ENCODE results near the gene RHOB. TPM values are rescaled to one million over a fixed set of nuclear protein-coding genes. Genes with fewer than 3 reads are reported as not detected.

The RHOB gene
- total and polyA plus RNA-seq, 2 of the 13 experiments (the other 11 are each of a cell fraction or from before 2014, with no cell fraction given): 192 to 268 TPM

DNA sequence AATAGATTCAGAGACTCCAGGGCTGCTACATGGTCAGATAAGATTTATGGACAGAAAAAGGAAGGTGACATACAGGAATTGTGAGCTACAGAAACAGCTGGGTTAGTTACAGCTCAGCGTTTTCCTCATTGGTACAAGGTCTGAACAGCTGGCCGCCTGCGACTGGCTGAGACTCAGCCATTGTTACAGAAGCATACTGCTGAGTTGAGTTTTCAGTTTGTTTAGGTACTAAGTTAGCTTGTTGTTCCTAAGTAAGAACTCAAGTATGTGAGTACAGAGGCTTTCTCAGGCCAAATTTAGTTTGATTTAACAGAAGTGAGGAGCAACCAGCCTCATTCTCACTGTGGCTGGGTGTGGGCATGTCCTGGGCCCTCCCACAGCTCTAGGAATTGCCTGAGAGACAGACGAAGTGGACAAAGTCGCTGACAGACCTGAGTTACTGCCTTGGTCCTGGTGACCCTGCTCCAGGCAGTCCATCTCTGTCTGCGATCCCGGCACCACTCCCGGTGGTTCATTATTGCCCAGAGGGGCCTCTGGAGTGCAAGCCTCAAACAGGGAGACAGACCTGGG lies 27.8 kb upstream of the RHOB start (continued):
- TF ChIP-seq ZBTB42 (CRISPR knock-in tag; IDR thresholded peaks at IDR 0.05) (peak; percentile 71; the same call in 1 of the 2 replicates), AGO1 (IDR thresholded peaks at IDR 0.05; ENCODE audit: low read depth, low read length, poor library complexity, severe bottlenecking) (no peak), ZNF10 (CRISPR knock-in tag; IDR thresholded peaks at IDR 0.05; ENCODE audit: borderline replicate concordance, low read depth) (no peak), MBD4 (IDR thresholded peaks at IDR 0.05; ENCODE audit: borderline replicate concordance, low read length) (no peak), ZNF329 (CRISPR knock-in tag; IDR thresholded peaks at IDR 0.05; ENCODE audit: low read depth) (no peak), NBN (conservative IDR thresholded peaks at IDR 0.05) (no peak), HIVEP1 (CRISPR knock-in tag; IDR thresholded peaks at IDR 0.05) (peak; percentile 48; the same call in 1 of the 2 replicates), HNF4A (CRISPR knock-in tag; IDR thresholded peaks at IDR 0.05) (peak; percentile 81), ZNF12 (CRISPR knock-in tag; IDR thresholded peaks at IDR 0.05) (no peak; the same call in 1 of the 2 replicates), NCOA1 (CRISPR knock-in tag; IDR thresholded peaks at IDR 0.05) (no peak), ZNF383 (CRISPR knock-in tag; IDR thresholded peaks at IDR 0.05; ENCODE audit: borderline replicate concordance) (no peak), NCOA5 (CRISPR knock-in tag; IDR thresholded peaks at IDR 0.05) (no peak), HOXA7 (CRISPR knock-in tag; IDR thresholded peaks at IDR 0.05) (no peak), ZNF773 (CRISPR knock-in tag; IDR thresholded peaks at IDR 0.05; ENCODE audit: borderline replicate concordance) (no peak)
- TF ChIP-seq, protein P1, sequence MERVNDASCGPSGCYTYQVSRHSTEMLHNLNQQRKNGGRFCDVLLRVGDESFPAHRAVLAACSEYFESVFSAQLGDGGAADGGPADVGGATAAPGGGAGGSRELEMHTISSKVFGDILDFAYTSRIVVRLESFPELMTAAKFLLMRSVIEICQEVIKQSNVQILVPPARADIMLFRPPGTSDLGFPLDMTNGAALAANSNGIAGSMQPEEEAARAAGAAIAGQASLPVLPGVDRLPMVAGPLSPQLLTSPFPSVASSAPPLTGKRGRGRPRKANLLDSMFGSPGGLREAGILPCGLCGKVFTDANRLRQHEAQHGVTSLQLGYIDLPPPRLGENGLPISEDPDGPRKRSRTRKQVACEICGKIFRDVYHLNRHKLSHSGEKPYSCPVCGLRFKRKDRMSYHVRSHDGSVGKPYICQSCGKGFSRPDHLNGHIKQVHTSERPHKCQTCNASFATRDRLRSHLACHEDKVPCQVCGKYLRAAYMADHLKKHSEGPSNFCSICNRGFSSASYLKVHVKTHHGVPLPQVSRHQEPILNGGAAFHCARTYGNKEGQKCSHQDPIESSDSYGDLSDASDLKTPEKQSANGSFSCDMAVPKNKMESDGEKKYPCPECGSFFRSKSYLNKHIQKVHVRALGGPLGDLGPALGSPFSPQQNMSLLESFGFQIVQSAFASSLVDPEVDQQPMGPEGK (CRISPR knock-in tag; IDR thresholded peaks at IDR 0.05): no peak
- TF ChIP-seq, protein P2, sequence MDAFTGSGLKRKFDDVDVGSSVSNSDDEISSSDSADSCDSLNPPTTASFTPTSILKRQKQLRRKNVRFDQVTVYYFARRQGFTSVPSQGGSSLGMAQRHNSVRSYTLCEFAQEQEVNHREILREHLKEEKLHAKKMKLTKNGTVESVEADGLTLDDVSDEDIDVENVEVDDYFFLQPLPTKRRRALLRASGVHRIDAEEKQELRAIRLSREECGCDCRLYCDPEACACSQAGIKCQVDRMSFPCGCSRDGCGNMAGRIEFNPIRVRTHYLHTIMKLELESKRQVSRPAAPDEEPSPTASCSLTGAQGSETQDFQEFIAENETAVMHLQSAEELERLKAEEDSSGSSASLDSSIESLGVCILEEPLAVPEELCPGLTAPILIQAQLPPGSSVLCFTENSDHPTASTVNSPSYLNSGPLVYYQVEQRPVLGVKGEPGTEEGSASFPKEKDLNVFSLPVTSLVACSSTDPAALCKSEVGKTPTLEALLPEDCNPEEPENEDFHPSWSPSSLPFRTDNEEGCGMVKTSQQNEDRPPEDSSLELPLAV (CRISPR knock-in tag; conservative IDR thresholded peaks at IDR 0.05; ENCODE audit: low read depth): no peak
- TF ChIP-seq, protein P3, sequence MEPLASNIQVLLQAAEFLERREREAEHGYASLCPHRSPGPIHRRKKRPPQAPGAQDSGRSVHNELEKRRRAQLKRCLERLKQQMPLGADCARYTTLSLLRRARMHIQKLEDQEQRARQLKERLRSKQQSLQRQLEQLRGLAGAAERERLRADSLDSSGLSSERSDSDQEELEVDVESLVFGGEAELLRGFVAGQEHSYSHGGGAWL (CRISPR knock-in tag; IDR thresholded peaks at IDR 0.05): no peak
- TF ChIP-seq, protein P4, sequence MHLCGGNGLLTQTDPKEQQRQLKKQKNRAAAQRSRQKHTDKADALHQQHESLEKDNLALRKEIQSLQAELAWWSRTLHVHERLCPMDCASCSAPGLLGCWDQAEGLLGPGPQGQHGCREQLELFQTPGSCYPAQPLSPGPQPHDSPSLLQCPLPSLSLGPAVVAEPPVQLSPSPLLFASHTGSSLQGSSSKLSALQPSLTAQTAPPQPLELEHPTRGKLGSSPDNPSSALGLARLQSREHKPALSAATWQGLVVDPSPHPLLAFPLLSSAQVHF (CRISPR knock-in tag; IDR thresholded peaks at IDR 0.05): no peak
- TF ChIP-seq, protein P5, sequence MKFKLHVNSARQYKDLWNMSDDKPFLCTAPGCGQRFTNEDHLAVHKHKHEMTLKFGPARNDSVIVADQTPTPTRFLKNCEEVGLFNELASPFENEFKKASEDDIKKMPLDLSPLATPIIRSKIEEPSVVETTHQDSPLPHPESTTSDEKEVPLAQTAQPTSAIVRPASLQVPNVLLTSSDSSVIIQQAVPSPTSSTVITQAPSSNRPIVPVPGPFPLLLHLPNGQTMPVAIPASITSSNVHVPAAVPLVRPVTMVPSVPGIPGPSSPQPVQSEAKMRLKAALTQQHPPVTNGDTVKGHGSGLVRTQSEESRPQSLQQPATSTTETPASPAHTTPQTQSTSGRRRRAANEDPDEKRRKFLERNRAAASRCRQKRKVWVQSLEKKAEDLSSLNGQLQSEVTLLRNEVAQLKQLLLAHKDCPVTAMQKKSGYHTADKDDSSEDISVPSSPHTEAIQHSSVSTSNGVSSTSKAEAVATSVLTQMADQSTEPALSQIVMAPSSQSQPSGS (CRISPR knock-in tag; IDR thresholded peaks at IDR 0.05): 0 out of 2 replicates have a peak, but pooled peaks have one; percentile 26
- TF ChIP-seq, protein P6, sequence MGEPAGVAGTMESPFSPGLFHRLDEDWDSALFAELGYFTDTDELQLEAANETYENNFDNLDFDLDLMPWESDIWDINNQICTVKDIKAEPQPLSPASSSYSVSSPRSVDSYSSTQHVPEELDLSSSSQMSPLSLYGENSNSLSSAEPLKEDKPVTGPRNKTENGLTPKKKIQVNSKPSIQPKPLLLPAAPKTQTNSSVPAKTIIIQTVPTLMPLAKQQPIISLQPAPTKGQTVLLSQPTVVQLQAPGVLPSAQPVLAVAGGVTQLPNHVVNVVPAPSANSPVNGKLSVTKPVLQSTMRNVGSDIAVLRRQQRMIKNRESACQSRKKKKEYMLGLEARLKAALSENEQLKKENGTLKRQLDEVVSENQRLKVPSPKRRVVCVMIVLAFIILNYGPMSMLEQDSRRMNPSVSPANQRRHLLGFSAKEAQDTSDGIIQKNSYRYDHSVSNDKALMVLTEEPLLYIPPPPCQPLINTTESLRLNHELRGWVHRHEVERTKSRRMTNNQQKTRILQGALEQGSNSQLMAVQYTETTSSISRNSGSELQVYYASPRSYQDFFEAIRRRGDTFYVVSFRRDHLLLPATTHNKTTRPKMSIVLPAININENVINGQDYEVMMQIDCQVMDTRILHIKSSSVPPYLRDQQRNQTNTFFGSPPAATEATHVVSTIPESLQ (CRISPR knock-in tag; conservative IDR thresholded peaks at IDR 0.05): no peak
- TF ChIP-seq, protein P7, sequence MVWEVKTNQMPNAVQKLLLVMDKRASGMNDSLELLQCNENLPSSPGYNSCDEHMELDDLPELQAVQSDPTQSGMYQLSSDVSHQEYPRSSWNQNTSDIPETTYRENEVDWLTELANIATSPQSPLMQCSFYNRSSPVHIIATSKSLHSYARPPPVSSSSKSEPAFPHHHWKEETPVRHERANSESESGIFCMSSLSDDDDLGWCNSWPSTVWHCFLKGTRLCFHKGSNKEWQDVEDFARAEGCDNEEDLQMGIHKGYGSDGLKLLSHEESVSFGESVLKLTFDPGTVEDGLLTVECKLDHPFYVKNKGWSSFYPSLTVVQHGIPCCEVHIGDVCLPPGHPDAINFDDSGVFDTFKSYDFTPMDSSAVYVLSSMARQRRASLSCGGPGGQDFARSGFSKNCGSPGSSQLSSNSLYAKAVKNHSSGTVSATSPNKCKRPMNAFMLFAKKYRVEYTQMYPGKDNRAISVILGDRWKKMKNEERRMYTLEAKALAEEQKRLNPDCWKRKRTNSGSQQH (CRISPR knock-in tag; IDR thresholded peaks at IDR 0.05; ENCODE audit: low read depth): no peak
